Peyer's patch (tissue), 4 donors: ENCODE results near the gene PYCARD.

ENCODE experiments used
- POLR2A ChIP-seq, 2 donors: fragments of 450-650 bp; IDR thresholded peaks; one replicate each; pipeline ENCODE4 v1.5.1; 2017; ENCODE audit warnings: antibody characterized with exemption in 2 of 2, mild to moderate bottlenecking in 2 of 2, moderate library complexity in 2 of 2
- TF ChIP-seq, protein P1 (sequence below), 6 experiments: fragments of 450-650 bp in 4 of 6; fragments of 200-600 bp in 2 of 6; sonication (generic) in 1 of 6; IDR thresholded peaks; one replicate each; pipeline ENCODE4 v1.5.1; 2017 to 2019; ENCODE audit warnings: antibody characterized with exemption in 6 of 6, mild to moderate bottlenecking in 3 of 6, moderate library complexity in 1 of 6

- TF ChIP-seq POLR2A (IDR thresholded peaks at IDR 0.05): no peak
- TF ChIP-seq, protein P1, sequence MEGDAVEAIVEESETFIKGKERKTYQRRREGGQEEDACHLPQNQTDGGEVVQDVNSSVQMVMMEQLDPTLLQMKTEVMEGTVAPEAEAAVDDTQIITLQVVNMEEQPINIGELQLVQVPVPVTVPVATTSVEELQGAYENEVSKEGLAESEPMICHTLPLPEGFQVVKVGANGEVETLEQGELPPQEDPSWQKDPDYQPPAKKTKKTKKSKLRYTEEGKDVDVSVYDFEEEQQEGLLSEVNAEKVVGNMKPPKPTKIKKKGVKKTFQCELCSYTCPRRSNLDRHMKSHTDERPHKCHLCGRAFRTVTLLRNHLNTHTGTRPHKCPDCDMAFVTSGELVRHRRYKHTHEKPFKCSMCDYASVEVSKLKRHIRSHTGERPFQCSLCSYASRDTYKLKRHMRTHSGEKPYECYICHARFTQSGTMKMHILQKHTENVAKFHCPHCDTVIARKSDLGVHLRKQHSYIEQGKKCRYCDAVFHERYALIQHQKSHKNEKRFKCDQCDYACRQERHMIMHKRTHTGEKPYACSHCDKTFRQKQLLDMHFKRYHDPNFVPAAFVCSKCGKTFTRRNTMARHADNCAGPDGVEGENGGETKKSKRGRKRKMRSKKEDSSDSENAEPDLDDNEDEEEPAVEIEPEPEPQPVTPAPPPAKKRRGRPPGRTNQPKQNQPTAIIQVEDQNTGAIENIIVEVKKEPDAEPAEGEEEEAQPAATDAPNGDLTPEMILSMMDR (IDR thresholded peaks at IDR 0.05): no peak
Measured at GRCh38 chr16:31167315-31167714, 35.2 kb downstream of the PYCARD start.
